DMS79 treated with DMSO at 0.1 percent for 48 hours (cell line): Measurements from ENCODE around the gene H3-3A.
A peak's percentile ranks its signal among the peaks of the same experiment; 100 is the strongest.

Experiments
- DNase-seq: peaks from one replicate; lab custom pipeline; 2025; lab: John Stamatoyannopoulos, UW

The H3-3A gene

GRCh38 chr1:226054519-226055327 is 7.8 kb upstream of the H3-3A start:
- DNase-seq, result no peak

GRCh38 chr1:226059709-226060108 is 2.8 kb upstream of the H3-3A start:
- no peak for DNase-seq

- no peak for DNase-seq
Measured at GRCh38 chr1:226060427-226060826, 2.1 kb upstream of the H3-3A start.

- peak; percentile 84 for DNase-seq
Measured at GRCh38 chr1:226061068-226061840, 1.3 kb upstream of the H3-3A start.

GRCh38 chr1:226061841-226062557 is 517 bp upstream of the H3-3A start:
- peak; percentile 88 for DNase-seq

GRCh38 chr1:226063224-226063976 is 884 bp downstream of the H3-3A start:
- peak; percentile 75 for DNase-seq

GRCh38 chr1:226063977-226064815 is 1.7 kb downstream of the H3-3A start:
- DNase-seq, result peak; percentile 52

GRCh38 chr1:226064816-226065248 is 2.3 kb downstream of the H3-3A start:
- DNase-seq, result peak; percentile 73

- no peak for DNase-seq
Measured at GRCh38 chr1:226066415-226067078, 4.0 kb downstream of the H3-3A start.

GRCh38 chr1:226069811-226070489 is 7.4 kb downstream of the H3-3A start:
- no peak for DNase-seq

GRCh38 chr1:226072347-226072746 is 9.8 kb downstream of the H3-3A start:
- no peak for DNase-seq

- no peak for DNase-seq
Measured at GRCh38 chr1:226073184-226073950, 10.9 kb downstream of the H3-3A start.

- no peak for DNase-seq
Measured at GRCh38 chr1:226074046-226074445, 11.5 kb downstream of the H3-3A start.

GRCh38 chr1:226076378-226076777 is 13.9 kb downstream of the H3-3A start:
- no peak for DNase-seq

- no peak for DNase-seq
Measured at GRCh38 chr1:226078374-226078773, 15.9 kb downstream of the H3-3A start.

GRCh38 chr1:226082587-226082917 is 20.0 kb downstream of the H3-3A start:
- DNase-seq, result no peak

GRCh38 chr1:226082959-226083301 is 20.4 kb downstream of the H3-3A start:
- no peak for DNase-seq

GRCh38 chr1:226083302-226084101 is 21.0 kb downstream of the H3-3A start:
- DNase-seq, result peak; percentile 69
